ENCODE results near the gene CCDC201.

DNA sequence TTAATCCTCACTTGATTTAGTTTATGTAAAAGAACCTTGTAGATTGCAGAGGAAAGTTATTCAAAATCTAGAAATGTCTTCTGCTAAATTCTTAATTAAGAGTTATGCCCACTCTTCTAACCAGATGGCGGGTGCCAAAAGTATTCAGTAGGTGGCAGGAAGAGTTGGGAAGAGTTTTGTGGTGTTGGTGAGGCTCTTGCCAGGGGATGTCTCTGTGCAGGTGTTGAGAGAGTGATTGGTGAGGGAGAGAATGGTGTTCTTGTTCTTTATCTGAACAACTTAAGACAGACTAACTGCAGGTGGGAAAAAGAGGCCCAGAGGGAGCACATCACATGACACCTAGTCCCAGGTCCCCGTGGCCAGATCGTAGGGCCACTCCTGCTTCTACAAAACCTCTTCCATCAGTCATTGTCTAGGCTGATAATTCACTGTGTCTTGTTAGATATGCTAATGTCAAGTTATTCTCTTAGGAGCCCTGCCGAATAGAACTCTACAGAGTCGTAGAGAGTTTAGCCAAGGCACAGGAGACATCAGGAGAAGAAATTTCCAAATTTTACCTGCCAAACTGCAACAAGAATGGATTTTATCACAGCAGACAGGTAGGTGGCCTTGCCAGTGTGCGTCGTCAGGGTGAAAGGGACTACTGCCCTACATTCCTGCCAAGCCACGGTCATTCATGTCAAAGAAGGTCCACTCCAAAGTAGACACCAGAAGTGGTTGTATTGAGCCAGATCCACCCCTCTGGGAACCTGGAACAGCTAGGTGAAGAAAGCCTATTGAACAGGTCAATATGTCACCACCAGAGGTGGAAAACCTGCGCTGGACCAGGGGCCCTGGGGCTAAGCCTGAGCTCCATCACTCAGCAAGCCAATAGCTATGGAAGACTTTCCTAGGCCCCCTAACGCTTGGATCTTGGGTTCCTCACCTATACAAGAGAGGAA is 18.9 kb upstream of the CCDC201 start:
- TF ChIP-seq POLR2A (IDR thresholded peaks at IDR 0.05) (no peak), EP300 (IDR thresholded peaks at IDR 0.05) (no peak)
